Ascending aorta (tissue), 2 donors: ENCODE results near the gene TMEM178B. TPM values are rescaled to one million over a fixed set of nuclear protein-coding genes. Genes with fewer than 3 reads are reported as not detected.

Experiments used
- DNase-seq, 2 donors: peaks; one replicate each; pipeline ENCODE4 v3.0.0-alpha.2; 2019; ENCODE audit warnings: low spot score in 2 of 2
- H3K27ac ChIP-seq, 2 donors: fragments of 200-600 bp; sonication (generic); one replicate each; pipeline ENCODE4 v1.5.1; 2016 to 2017; ENCODE audit warnings: mild to moderate bottlenecking in 1 of 2
- H3K27me3 ChIP-seq: fragments of 200-600 bp; sonication (generic); one replicate; pipeline ENCODE4 v1.5.1; 2017
- H3K36me3 ChIP-seq, 2 donors: fragments of 200-600 bp; sonication (generic); one replicate each; pipeline ENCODE4 v1.5.1; 2016
- H3K4me1 ChIP-seq, 2 donors: fragments of 200-600 bp; sonication (generic); one replicate each; pipeline ENCODE4 v1.5.1; 2016 to 2017; ENCODE audit warnings: mild to moderate bottlenecking in 1 of 2
- H3K4me3 ChIP-seq, 2 donors: fragments of 200-600 bp; sonication (generic); one replicate each; pipeline ENCODE4 v1.5.1; 2016 to 2017; ENCODE audit warnings: mild to moderate bottlenecking in 1 of 2
- H3K9me3 ChIP-seq, 2 donors: fragments of 200-600 bp; sonication (generic); one replicate each; pipeline ENCODE4 v1.5.1; 2016
- CTCF ChIP-seq, 3 experiments: fragments of 200-600 bp in 2 of 3; fragments of 450-650 bp in 1 of 3; sonication (generic) in 2 of 3; IDR thresholded peaks; one replicate each; pipeline ENCODE4 v1.5.1; 2016 to 2019; ENCODE audit warnings: antibody characterized with exemption in 3 of 3, mild to moderate bottlenecking in 1 of 3, moderate library complexity in 1 of 3
- intact Hi-C: fragments of 100-400 bp; cut with DNase I; formaldehyde crosslinking; loops from one replicate; pipeline ENCODE4 v1.15.1; 2023
- total RNA-seq: library from RNA; depleted of rRNA; stranded (reverse); fragments of >200 nt; gene quantifications from one replicate; pipeline ENCODE4 v1.1.0, GENCODE V29; 2016

The TMEM178B gene
- total RNA-seq, 1 donor from 2014 or later, result 1.9 TPM

- no peak overlapping the region for H3K27ac ChIP-seq
- no peak for DNase-seq
Measured at GRCh38 chr7:141072548-141073172, 1.2 kb upstream of the TMEM178B start.

GRCh38 chr7:141073173-141073640 is 657 bp upstream of the TMEM178B start:
- H3K36me3 ChIP-seq, result no peaks in the 10 kb centered on the region
- H3K27me3 ChIP-seq, result peaks cover 7% of the 10 kb centered on the region
- peak overlapping the region; percentile 46 to 65 for H3K4me3 ChIP-seq
- no peak overlapping the region for H3K27ac ChIP-seq
- no peaks in the 10 kb centered on the region for H3K9me3 ChIP-seq
- no peak for DNase-seq
- H3K4me1 ChIP-seq, result peaks cover 3 to 10% of the 10 kb centered on the region in 2 donors
- TF ChIP-seq CTCF (IDR thresholded peaks at IDR 0.05), result no peak
- intact Hi-C loops, result no loop called here

More at GRCh38 chr7:141072548-141073172, 1.2 kb upstream of the TMEM178B start:
- Histone ChIP-seq H3K4me1 (peaks cover 3 to 10% of the 10 kb centered on the region in 2 donors), H3K9me3 (no peaks in the 10 kb centered on the region), H3K27me3 (peaks cover 7% of the 10 kb centered on the region), H3K4me3 (peak overlapping the region; percentile 46 to 65), H3K36me3 (no peaks in the 10 kb centered on the region)
- TF ChIP-seq CTCF (IDR thresholded peaks at IDR 0.05), result no peak
- intact Hi-C loops, result no loop called here

GRCh38 chr7:141074162-141074991 is 513 bp downstream of the TMEM178B start:
- DNase-seq, result no peak
- no peak overlapping the region for H3K27ac ChIP-seq
- H3K4me3 ChIP-seq, result peak overlapping the region; percentile 46 to 65
- peaks cover 7% of the 10 kb centered on the region for H3K27me3 ChIP-seq
- intact Hi-C loops, result no loop called here
- no peaks in the 10 kb centered on the region for H3K9me3 ChIP-seq
- peaks cover 3 to 10% of the 10 kb centered on the region in 2 donors for H3K4me1 ChIP-seq
- no peaks in the 10 kb centered on the region for H3K36me3 ChIP-seq
- no peak for TF ChIP-seq CTCF (IDR thresholded peaks at IDR 0.05)

- Histone ChIP-seq H3K4me1 (peaks cover 3 to 10% of the 10 kb centered on the region in 2 donors), H3K36me3 (no peaks in the 10 kb centered on the region), H3K27me3 (peaks cover 7% of the 10 kb centered on the region), H3K4me3 (peak overlapping the region in 1 of 2 donors; percentile 65), H3K9me3 (no peaks in the 10 kb centered on the region), H3K27ac (no peak overlapping the region)
- DNase-seq, result no peak
- TF ChIP-seq CTCF (IDR thresholded peaks at IDR 0.05), result no peak
- intact Hi-C loops, result no loop called here
Measured at GRCh38 chr7:141074997-141075396, 1.1 kb downstream of the TMEM178B start.

GRCh38 chr7:141076377-141076776 is 2.5 kb downstream of the TMEM178B start:
- Histone ChIP-seq H3K27ac (no peak overlapping the region), H3K9me3 (no peaks in the 10 kb centered on the region), H3K4me3 (no peak overlapping the region), H3K27me3 (peaks cover 7% of the 10 kb centered on the region), H3K4me1 (peaks cover 3 to 10% of the 10 kb centered on the region in 2 donors), H3K36me3 (no peaks in the 10 kb centered on the region)
- no peak for TF ChIP-seq CTCF (IDR thresholded peaks at IDR 0.05)
- DNase-seq, result no peak
- intact Hi-C loops, result no loop called here
